Mucosa of rectum (tissue), 2 donors: ENCODE data around the gene TMEM208.

Experiments
- H3K27ac ChIP-seq, 2 donors: one replicate each; pipeline ENCODE4 v1.7.0; 2013; ENCODE audit warnings: inconsistent platforms in 2 of 2, low read depth in 2 of 2, low read length in 2 of 2
- H3K27me3 ChIP-seq, 2 donors: one replicate each; pipeline ENCODE4 v1.7.0; 2013; ENCODE audit warnings: low read length in 2 of 2; ENCODE audit not compliant: control insufficient read depth in 2 of 2, insufficient read depth in 2 of 2
- H3K36me3 ChIP-seq, 2 donors: one replicate each; pipeline ENCODE4 v1.7.0; 2013; ENCODE audit warnings: low read length in 2 of 2; ENCODE audit not compliant: control insufficient read depth in 2 of 2, insufficient read depth in 2 of 2
- H3K4me1 ChIP-seq, 2 donors: one replicate each; pipeline ENCODE4 v1.7.0; 2013; ENCODE audit warnings: low read length in 2 of 2, mild to moderate bottlenecking in 1 of 2; ENCODE audit not compliant: control insufficient read depth in 2 of 2, insufficient read depth in 2 of 2
- H3K4me3 ChIP-seq, 2 donors: one replicate each; pipeline ENCODE4 v1.7.0; 2013; ENCODE audit warnings: low read length in 2 of 2
- H3K9ac ChIP-seq, 2 donors: one replicate each; pipeline ENCODE4 v1.7.0; 2013; ENCODE audit warnings: low read length in 2 of 2, low read depth in 1 of 2, mild to moderate bottlenecking in 1 of 2
- H3K9me3 ChIP-seq, 2 donors: one replicate each; pipeline ENCODE4 v1.7.0; 2013; ENCODE audit warnings: low read length in 2 of 2; ENCODE audit not compliant: control insufficient read depth in 2 of 2
- donor health status: healthy.
- donor health status: Normal muscosa, but diverticular disease.

Gene TMEM208

GRCh38 chr16:67277294-67277998, 50.5 kb downstream of the TMEM208 start:
- H3K4me1 ChIP-seq = peaks cover 13 to 18% of the 10 kb centered on the region in 2 donors
- peak overlapping the region in 1 of 2 donors; percentile 81 for H3K4me3 ChIP-seq
- H3K27ac ChIP-seq = peak overlapping the region; percentile 32 to 56
- H3K9me3 ChIP-seq = no peaks in the 10 kb centered on the region
- no peak overlapping the region for H3K9ac ChIP-seq
- H3K27me3 ChIP-seq = no peaks in the 10 kb centered on the region
- peaks cover 0 to 9% of the 10 kb centered on the region in 2 donors for H3K36me3 ChIP-seq

- Histone ChIP-seq H3K4me3 (peak overlapping the region; percentile 56 to 81), H3K36me3 (peaks cover 0 to 9% of the 10 kb centered on the region in 2 donors), H3K27me3 (no peaks in the 10 kb centered on the region), H3K4me1 (peaks cover 13 to 18% of the 10 kb centered on the region in 2 donors), H3K27ac (peak overlapping the region; percentile 35 to 56), H3K9me3 (no peaks in the 10 kb centered on the region), H3K9ac (peak overlapping the region; percentile 51 to 65)
Observed at GRCh38 chr16:67277999-67278772, 51.3 kb downstream of the TMEM208 start.
